SIG-M5 treated with dmso at 0.1 percent for 504 hours (cell line): ENCODE measurements around the gene CCDC142.
"Not testable (repeated sequence)": the region's sequence is repeated elsewhere in the genome, so short reads cannot be mapped to it uniquely, and the experiment has no call there.

Source experiments
- DNase-seq: peaks from one replicate; lab custom pipeline; 2025; ENCODE audit not compliant: unreplicated experiment; lab: John Stamatoyannopoulos, UW

Gene CCDC142

DNA sequence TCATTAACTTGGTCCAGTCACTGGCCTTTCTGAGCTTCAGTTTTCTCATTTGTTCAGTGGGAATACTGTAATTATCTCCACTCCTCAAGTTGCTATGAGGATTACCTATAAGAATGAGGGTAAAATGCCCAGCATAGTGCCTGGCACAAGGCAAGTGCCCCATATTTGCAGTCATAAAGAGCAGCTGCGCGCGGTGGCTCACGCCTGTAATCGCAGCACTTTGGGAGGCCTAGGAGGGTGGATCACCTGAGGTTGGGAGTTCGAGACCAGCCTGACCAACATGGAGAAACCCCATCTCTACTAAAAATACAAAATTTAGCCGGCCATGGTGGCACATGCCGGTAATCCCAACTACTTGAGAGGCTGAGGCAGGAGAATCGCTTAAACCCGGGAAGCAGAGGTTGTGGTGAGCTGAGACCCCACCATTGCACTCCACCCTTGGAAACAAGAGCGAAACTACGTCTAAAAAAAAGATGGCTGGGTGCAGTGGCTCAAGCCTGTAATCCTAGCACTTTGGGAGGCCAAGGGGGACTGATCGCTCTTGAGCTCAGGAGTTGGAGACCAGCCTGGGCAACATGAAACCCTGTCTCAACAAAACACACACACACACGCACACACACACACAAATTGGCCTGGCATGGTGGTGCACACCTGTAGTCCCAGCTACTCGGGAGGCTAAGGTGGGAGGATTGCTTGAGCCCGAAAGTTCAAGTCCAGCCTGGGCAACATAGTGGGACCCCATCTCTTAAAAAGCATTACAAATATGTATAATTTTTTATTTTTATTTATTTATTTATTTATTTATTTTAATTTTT, 40.1 kb downstream of the CCDC142 start:
- not testable (repeated sequence) for DNase-seq

DNA sequence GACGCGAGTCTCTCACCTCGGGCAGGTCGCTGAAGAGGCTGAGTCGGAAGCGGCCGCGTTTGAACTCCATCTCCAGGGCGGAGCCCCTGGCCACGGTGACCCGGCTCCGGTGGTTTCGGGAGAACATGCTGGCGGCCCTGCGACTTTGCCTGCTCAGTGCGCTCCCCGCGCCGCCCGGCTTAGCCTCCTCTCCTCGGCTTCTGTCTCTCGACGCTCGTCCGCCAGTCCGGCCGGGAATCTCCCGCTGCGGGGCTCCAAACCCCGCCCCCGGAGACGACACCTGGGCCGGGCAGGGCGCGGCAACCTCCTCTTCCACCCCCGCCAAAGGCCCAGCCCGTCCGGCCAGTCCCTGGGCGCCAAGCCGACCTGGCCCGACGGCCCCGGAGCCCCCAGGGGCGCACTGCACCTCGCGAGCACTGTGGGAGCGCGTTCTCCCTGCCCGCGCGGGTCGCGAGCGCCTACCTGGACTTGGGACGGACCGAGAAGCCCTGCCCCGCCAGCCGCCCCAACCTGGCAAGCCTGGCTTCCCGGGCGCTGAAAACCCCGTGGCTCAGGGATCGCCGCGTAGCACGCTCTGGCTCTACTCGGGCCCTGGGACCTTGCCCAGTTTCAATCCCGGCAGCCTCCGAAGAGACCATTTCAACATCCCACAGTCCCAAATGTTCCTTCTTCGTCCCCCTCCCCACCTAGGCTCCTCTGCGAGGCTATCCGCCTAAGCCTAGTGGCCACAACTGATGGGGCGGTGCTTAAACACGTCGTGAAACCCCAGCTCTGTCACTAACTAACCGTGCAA, 40.9 kb downstream of the CCDC142 start, which contains the start of gene RTKN:
TSS of gene RTKN (minus strand) at position 248 of the 793 bp plus-strand sequence. CDS start at position 127, 121 bp downstream.
- DNase-seq = no peak

DNA sequence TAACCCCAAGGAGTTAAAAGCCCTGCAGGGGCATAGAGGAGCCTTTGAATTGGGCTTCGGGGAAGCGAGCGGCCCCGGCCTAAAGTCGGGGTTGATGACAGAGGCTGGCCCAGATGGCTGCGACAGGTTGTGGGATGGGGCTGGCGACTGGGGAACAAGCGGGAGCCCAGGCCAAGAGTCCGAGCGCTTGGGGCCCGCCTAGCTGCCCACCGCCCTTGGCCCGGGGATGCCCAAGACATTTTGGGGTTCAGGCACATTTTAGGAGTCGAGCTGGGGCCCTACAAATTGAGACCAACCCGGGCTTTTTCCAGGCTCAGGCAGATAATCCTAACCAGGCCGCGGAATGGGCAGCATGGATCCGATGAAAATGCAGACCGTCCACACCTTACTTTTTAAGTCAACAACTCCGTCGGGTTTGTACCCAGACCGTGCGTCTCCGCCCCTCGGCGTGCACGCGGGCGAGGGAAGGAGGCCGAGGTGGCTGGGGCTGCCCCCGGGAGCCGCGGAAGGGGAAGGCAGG, 41.6 kb downstream of the CCDC142 start:
- no peak for DNase-seq

DNA sequence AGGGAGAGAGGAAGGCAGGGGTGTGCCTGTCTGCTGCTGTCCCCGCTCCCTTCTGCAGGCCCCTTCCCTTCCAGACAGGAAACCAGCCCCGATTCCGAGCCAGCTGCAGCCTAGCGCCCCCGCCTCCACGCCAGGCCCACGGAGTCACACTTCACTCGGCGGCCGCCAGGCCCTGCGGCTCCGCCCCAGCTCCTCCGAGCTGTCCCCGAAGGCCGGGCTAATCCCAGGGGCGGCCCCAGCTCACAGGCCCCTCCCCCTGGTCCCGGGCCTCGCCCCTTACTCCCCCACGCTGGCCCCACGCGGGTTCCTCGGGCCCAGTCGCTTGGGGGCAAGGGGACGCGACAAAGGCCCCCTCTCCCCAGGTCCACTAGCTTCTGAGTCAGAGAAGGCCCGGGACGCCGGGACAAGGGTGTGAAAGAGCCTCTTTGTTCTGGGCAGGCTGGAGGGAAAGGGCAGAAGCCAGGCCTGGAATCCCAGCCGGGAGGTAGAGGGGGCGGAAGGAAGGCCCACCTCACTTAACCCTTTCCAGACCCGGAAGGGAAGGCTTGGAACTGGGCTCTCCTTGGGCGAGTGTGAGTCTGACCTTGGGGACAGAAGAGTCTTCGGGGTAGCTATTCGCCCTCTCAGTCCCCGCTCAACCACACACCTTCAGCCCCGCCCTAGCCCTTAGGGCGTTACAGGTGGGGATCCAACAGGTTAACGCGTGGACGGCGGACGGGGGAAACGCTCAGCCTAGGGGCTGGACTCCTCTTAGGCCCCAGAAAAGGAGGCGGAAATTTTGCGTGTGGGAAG, 42.2 kb downstream of the CCDC142 start:
- DNase-seq = peak; percentile 24

DNA sequence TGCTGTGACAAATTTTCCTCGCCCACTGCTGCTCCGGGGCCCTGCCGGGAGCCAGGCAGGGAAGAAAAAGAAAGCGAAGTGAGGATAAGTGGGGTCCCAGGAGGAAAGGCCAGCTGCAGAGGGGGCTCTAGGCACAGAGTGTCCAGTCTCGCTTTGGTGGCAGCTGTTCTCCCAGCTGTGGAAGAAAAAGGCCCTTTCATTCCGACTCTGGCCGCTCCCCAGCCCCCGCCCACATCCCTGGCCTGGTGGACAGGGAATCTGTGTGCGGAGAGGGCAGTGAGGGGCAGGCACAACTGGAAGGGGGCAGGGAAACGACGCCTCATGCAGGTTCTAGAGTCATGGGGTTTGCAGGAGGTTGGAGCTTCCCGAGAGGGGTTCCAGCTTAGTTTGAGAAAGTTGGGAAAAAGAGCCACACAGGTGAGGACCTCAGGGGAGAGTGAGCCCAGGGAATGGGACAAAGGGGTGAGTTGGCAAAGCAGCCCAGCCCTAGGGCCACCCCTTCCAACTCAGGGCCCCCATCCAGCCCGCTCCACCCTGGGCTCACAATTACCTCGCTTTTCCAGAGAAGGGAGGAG, 42.9 kb downstream of the CCDC142 start:
- DNase-seq = no peak

DNA sequence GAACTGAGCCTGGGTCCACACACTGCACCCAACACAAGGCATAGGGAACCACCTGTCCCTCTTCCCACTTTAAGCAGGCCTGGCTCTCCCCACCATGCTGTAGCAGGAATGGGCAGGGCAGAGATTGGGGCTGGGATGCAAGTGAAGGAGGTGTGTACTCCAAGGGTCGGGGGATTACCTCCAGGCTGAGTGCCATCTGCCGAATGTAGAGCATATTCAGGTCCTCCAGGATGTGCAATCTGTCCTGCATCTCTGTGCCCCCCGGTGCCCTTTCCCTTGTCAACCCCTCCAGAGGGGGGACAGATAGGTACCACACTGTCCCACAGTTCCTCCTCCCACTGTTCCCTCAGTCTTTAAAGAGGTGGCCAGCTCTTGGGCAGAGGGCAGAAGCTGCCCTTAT, 43.4 kb downstream of the CCDC142 start:
- DNase-seq = no peak

DNA sequence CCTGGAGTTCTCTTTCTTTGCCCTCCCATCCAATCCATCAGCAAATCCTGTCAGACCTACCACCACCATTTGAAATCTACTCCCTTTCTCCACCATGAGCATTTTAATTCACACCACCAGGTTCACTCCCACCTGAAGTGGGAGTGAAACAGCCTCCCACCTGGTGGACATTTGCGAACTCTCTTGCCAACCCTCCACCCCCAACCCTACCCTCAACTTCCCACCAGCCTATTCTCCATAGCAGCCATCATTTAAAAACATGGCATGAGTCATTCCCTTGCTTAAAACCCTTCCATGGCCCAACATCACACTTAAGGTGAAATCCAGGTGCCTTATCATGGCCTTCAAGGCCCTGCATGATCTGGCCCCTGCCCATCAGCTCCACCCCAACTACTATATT, 44.5 kb downstream of the CCDC142 start:
- no peak for DNase-seq

DNA sequence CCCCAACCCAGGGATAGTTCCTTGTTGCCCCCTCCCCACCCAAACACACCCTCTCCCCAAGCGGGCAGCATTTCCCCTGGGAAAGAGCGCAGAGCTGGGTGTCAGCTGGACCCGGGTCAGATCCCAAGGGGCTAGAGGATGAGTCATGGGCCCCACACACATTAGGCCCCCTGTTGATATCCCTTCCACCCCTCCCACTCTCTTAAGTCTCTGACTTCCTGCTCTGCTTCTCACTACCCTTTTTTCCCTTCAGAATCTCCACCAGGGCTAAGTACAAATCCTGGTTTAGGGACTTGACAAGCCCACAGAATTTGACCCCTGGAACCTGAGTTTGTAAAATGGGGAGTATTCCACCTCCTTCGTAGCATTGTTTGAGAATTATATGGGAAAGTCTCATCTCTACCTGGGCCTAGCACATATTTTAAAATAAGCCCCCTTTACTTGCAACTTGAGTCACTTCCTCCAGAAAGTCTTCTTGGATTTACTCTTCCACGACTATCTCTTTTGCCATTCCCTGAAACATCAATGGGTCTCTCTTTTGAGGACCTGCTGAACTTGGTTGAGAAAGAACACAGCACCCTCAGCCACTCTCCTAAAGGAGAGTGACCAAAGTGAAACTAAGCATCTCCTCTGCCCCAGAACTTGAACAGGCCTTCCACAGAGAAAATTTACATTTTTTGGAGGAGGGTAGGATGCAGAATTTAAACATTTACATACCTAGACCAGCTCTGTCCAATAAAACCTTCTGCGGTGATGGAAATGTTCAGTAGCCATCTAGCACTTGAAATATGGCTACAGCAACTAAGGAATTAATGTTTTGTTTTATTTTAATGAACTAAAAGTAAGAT, 45.7 kb downstream of the CCDC142 start:
- DNase-seq = no peak

DNA sequence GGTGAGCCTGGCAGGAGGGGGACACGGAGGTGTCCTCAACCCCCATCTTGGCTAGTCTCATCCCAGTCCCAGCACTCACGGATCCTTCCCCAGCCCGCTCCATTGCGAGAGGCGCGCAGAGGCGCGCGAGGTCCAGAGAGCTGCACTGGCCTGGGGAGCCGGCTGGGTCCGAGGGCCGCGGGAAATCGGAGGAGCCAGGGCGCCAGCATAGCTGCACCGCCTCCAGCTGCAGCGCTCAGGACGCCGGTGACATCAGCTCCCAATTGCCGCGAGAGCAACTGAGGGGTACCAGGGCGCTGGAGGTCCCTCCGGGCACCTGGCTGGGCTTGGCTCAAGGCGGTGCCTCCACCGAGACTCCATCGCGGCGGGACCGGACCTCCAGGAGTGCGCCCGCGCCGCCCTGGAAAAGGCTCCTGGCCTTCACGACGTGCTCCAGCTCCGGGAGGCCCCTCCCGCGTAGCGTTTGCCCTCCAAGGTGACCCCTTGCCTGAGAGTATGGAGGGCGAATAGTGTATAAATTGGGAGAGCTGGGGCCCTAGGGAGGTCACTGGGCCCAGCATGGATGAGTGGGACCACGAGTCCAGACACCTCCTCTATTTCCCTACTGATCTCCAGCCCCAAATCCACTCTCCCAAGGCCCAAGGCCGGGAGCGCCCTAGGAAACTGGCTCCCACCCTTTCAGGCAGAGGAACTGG, 46.5 kb downstream of the CCDC142 start:
- no peak for DNase-seq

DNA sequence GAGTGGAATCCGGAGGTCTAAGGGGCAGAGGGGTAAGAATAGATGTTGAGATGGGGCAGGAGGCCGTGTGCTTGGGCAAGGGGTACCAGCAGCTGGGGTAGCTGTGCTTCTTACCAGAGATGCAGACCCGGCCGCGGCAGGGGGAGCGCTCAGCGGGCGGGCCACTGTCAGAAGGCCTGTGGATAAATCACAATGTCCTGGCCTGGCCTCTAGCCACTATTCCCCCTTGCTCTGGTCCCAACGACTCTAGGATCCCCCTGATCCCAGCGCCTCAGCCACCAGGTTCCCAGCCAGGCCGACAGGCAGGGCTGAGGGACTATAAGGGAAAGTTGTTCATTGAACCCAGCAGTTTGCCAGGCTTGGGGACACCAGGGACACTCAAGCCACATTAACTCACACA, 52.3 kb downstream of the CCDC142 start:
- DNase-seq = no peak

DNA sequence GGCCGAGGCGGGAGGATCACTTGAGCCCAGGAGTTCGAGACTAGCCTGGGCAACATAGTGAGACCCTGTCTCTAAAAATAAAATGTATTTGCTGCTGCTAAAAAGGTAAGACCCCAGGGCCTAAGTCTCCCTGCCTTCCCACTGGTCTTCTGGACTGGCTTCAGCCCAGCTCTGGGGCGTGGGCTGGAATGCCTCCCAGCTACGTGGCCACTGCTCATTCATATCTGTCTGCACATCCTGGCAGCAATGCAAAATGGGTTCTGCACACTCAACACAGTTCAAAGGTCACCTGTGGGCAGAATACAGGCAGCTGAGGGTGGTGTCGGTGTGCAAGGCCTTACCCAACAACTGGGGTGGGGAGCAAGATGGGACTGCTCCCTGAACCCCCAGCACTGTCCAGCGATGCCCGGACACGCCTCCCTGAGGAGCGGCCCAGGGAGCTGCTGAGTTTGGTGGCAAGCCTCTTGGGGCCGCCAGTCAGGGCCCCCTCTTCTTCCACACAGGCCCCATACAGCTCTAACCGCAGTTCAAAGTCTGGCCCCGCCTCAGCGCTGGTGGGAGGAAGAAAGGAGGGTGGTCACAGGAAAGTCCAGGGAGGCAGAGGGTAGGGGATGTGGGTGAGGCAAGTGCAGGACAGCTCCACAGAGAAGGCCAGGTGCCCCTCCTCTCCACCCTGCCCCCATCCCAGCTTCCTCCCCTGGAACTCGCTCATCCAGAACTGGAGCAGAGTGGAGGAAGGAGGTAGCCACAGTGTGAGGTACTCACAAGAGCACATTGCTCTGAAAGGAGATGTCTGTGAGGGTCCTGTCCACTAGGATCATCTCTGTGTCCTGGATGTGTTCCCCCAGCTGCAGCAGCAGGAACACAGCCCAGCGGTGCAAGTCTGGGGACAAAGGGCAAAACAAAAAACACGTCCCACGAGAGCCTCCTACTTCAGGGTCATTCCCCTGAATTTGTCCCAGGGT, 53.0 kb downstream of the CCDC142 start:
- DNase-seq = no peak

DNA sequence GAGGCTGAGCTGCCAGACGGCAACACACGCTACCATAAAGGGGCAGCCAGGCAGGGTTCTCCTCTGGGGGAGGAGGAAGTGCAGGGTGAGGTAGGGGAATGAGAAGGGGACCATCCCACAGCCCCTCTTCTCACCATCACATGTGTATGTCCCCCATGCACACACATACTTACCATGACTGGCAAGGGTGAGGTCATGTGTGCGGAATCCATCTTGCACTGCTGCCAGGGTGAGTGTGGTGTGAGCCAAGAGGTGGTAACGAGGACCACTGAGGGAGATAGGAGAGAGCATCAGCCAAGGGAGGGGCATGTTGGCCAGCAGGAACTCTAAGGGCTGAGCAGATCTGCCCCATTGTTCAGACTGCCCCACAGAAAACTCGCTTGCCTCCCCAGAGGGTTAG, 54.1 kb downstream of the CCDC142 start:
- no peak for DNase-seq

DNA sequence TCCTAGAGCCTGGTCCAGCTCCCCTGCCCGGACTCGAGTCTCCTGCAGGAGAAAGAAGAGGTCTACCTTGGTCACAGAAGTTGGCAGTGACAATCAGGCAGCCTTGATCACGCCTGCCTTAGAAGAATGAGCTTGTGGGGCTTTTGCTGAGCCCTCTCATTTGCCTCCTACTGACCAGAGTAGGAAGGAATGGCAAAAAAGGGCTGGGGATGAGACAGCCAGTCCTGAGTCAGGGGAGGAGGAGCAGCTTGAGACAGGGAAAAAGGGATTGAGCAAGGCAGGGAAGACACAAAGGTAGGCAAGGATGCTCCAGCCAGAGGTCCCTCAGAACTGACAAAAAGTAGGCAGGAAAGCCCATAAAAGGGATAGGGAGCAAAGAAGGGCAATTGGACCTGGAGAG, 55.2 kb downstream of the CCDC142 start:
- DNase-seq = no peak

DNA sequence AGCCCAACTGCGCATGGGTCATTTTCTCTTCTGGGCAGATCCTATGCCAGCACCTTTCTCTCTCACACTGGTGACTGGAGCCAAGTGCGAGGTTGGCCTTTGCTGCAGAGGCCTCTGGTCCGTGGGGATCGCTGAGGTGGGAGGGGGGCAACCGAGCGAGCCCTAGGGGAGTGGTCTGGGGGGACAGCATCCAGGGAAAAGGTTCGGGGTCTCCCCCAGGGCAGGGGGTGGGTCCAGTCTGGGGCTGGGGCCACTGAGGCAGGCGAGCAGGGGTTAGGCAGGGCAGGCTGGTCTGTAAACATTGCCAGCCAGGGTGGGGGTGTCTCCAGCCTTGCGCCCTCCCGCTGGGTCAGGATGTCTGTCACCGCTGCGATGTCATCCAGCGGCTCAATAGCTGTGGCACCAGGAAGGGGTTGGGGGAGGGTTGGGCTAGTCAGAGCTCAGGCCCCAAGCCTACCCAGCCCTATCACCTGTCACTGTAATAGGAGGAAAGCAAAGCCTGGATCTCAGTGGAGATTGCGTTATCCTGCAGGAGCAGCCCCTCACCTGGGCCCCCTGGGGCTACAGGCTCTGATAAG, 56.5 kb downstream of the CCDC142 start:
- no peak for DNase-seq

DNA sequence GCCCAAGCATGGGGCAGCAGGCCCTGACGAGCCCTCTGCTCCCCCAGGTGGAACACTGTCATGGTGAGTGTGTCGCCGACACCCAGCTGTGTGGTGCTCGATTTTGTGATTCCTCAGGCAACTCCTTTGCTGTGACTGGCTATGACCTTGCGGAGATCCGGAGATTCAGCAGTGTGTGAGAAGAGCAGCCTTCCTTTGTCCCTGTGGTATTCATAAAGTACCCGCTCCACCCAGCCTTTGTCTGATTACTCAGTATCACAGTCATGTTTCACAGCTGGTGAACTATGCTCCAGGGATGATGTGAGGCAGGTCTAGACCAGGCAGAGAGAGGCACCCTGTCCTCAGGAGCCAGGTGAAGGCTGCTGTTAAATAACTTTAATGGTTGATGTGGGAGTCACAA, 57.3 kb downstream of the CCDC142 start:
- no peak for DNase-seq

DNA sequence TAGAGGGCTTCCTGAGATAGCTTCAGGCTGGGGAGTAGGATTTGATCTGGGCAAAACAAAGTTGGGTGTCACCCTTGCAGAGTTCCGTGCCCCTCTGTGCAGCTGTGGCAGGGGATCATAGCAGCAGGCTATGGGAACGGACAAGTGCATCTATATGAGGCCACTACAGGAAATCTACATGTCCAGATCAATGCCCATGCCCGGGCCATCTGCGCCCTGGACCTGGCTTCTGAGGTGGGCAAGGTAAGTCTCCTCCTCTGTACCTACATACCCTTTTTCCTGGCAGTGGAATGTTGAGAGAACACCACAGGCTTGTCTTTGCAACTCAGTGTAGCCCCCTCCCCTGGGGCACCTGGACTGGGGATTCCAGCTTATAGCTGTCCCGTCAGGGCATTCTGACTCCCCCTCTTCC, 57.8 kb downstream of the CCDC142 start:
- DNase-seq = no peak

DNA sequence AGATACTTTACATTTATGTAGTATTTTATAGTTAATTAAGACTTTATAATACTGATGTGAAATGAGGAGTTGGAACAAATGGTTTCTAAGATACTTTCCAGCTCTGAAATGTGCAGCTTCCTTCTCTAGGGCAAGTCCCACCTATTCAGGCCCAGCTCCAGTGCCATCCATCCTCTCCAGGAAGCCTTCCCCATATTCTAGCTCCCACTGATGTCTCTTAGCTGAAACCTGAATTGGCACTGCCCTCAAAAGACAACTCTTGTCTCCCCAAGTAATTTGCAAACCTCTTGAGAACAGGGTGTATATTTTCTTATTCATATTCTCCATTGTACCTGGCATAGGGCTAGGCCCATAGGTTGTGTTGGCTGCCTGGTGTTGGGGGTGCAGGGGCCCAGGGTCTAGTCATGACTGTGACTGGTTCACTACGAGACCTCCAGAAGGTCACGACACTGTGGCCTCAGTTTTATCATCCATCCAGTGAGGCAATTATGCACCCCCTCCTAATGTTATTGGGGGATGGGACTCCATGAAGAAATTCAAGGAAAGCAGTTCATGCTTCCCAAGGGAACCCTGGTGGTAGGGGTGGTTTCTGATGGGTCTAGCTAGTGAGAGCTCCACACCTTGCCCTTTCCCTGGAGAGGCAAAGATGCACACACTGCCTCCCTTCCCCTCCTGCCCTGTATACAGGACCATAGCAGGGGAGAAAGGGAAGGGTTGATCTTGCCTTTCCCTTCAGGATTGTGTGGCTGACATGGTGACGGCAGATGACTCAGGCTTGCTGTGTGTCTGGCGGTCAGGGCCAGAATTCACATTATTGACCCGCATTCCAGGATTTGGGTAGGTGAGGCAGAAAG, 58.4 kb downstream of the CCDC142 start:
- no peak for DNase-seq
